ENCODE data around the gene C2orf76.
A peak's percentile ranks its signal among the peaks of the same experiment; 100 is the strongest.

The C2orf76 gene

GRCh38 chr2:119366649-119367471 lies at the start of gene C2orf76, which contains the start of gene DBI:
Gene C2orf76, minus strand, starts transcription at chr2:119366834. Its CDS starts 26,875 bp downstream, at chr2:119339959.
Gene DBI, plus strand, starts transcription at chr2:119366977. Its CDS starts 75 bp downstream, at chr2:119367052.
- Histone ChIP-seq H3K4me3 (ENCODE audit: insufficient read depth, low read length, poor library complexity, severe bottlenecking) (peak within 1 kb of the TSS; percentile 99), H3K9me3 (ENCODE audit: insufficient read depth, low read length) (no peaks in the 10 kb centered on the region), H3K27ac (ENCODE audit: low read depth, low read length) (peak within 1 kb of the TSS; percentile 82), H3K4me2 (ENCODE audit: low read depth, low read length, poor library complexity, severe bottlenecking) (peak within 1 kb of the TSS; percentile 86), H3K27me3 (ENCODE audit: low read length) (no peaks in the 10 kb centered on the region), H3K79me2 (ENCODE audit: insufficient read depth, low read length) (peaks cover 57% of the 10 kb centered on the region), H3F3A (ENCODE audit: insufficient read depth) (0 out of 2 replicates have a peak, but pooled peaks cover 4% of the 10 kb centered on the region), H3K9ac (ENCODE audit: low read length) (peak within 1 kb of the TSS; percentile 99), H4K20me1 (ENCODE audit: low read depth, low read length) (peaks cover 17% of the 10 kb centered on the region; the same call in 1 of the 2 replicates), H3K9me2 (replicated peaks; ENCODE audit: insufficient read depth, low read length) (no peaks in the 10 kb centered on the region), H2AFZ (ENCODE audit: low read depth, low read length, severe bottlenecking) (peak within 1 kb of the TSS; percentile 42), H3K36me3 (ENCODE audit: low read length) (peaks cover 32% of the 10 kb centered on the region)
- TF ChIP-seq CTCF (IDR thresholded peaks at IDR 0.05; ENCODE audit: insufficient read depth, low read length, poor library complexity, severe bottlenecking): no peak

- H2AFZ ChIP-seq (ENCODE audit: low read depth, low read length, severe bottlenecking): no peak overlapping the region
- no peak overlapping the region for H3K9ac ChIP-seq (ENCODE audit: low read length)
- H3F3A ChIP-seq (ENCODE audit: insufficient read depth): no peaks in the 10 kb centered on the region
- H3K27me3 ChIP-seq (ENCODE audit: low read length): no peaks in the 10 kb centered on the region
- H3K4me2 ChIP-seq (ENCODE audit: low read depth, low read length, poor library complexity, severe bottlenecking): no peak overlapping the region
- peaks cover 2% of the 10 kb centered on the region; the same call in 1 of the 2 replicates for H3K9me3 ChIP-seq (ENCODE audit: insufficient read depth, low read length)
- no peaks in the 10 kb centered on the region for H3K36me3 ChIP-seq (ENCODE audit: low read length)
- no peaks in the 10 kb centered on the region for H4K20me1 ChIP-seq (ENCODE audit: low read depth, low read length)
- no peak overlapping the region for H3K27ac ChIP-seq (ENCODE audit: low read depth, low read length)
- TF ChIP-seq EZH2phosphoT487 (conservative IDR thresholded peaks at IDR 0.05; ENCODE audit: low read length): no peak
- TF ChIP-seq CTCF (IDR thresholded peaks at IDR 0.05; ENCODE audit: insufficient read depth, low read length, poor library complexity, severe bottlenecking): no peak
- no peak overlapping the region for H3K4me3 ChIP-seq (ENCODE audit: insufficient read depth, low read length, poor library complexity, severe bottlenecking)
- no peaks in the 10 kb centered on the region for H3K79me2 ChIP-seq (ENCODE audit: insufficient read depth, low read length)
- H3K9me2 ChIP-seq (replicated peaks; ENCODE audit: insufficient read depth, low read length): no peaks in the 10 kb centered on the region
Observed at GRCh38 chr2:119415630-119416029, 49.0 kb upstream of the C2orf76 start.

- Histone ChIP-seq H2AFZ (ENCODE audit: low read depth, low read length, severe bottlenecking) (no peak overlapping the region), H3F3A (ENCODE audit: insufficient read depth) (no peaks in the 10 kb centered on the region), H3K9me2 (replicated peaks; ENCODE audit: insufficient read depth, low read length) (no peaks in the 10 kb centered on the region), H3K4me3 (ENCODE audit: insufficient read depth, low read length, poor library complexity, severe bottlenecking) (no peak overlapping the region), H3K36me3 (ENCODE audit: low read length) (no peaks in the 10 kb centered on the region), H3K9me3 (ENCODE audit: insufficient read depth, low read length) (no peaks in the 10 kb centered on the region), H3K27me3 (ENCODE audit: low read length) (no peaks in the 10 kb centered on the region), H3K4me2 (ENCODE audit: low read depth, low read length, poor library complexity, severe bottlenecking) (no peak overlapping the region), H3K27ac (ENCODE audit: low read depth, low read length) (no peak overlapping the region), H3K9ac (ENCODE audit: low read length) (no peak overlapping the region), H4K20me1 (ENCODE audit: low read depth, low read length) (no peaks in the 10 kb centered on the region), H3K79me2 (ENCODE audit: insufficient read depth, low read length) (no peaks in the 10 kb centered on the region)
- no peak for TF ChIP-seq CTCF (IDR thresholded peaks at IDR 0.05; ENCODE audit: insufficient read depth, low read length, poor library complexity, severe bottlenecking)
- no peak for TF ChIP-seq EZH2phosphoT487 (conservative IDR thresholded peaks at IDR 0.05; ENCODE audit: low read length)
Observed at GRCh38 chr2:119414894-119415293, 48.3 kb upstream of the C2orf76 start.

Measured in SU-DHL-6 (cell line).